ENCODE results near the gene SDHAF4.
A peak's percentile ranks its signal among the peaks of the same experiment; 100 is the strongest.

- peak; percentile 16; the same call in 1 of the 2 replicates for TF ChIP-seq CTCF (conservative IDR thresholded peaks at IDR 0.05)
- TF ChIP-seq ZFX (IDR thresholded peaks at IDR 0.05), result no peak
Observed at GRCh38 chr6:70551566-70551965, 15.2 kb upstream of the SDHAF4 start.

Data from C4-2B (cell line).